Measurements from ENCODE around the gene AANAT.

DNA sequence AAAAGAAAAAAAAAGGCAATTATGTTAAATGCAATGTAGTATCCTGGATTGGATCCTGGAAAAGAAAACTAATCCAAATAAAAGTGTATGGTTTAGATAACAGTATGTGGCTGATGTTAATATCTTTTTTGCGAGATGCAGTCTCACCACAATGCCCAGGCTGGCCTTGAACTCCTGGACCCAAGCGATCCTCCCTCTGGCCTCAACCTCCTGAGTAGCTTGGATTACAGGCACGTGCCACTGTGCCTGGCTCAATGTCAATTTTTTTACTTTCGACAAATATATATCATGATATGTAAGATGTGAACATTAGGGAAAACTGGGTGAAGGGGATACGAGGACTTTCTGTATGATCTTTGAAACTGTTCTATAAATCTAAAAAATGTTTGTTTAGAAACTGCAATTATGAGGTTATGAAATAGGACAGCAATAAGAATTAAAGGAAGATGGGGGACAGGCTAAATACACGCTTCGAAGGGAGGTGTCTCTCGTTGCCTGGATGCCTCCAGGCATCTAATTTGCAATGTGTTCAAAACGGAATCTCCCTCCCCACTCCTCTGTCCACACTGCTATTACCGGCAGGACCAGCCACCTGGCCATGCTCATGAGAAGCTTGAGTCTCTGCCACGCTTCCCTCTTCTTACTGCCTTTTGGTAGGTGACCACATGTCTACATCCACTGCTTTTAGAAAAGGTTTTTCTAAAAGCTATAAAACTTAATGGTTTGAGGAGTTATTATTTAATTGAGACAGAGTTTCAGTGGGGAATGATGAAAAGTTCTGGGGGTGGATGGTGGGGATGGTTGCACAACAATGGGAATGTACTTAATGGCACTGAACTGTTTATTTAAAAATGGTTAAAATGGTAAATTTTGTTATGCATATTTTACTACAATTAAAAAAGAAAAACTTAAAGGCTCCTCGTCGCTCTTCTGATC, 29.7 kb upstream of the AANAT start:
- TF ChIP-seq, protein P1, sequence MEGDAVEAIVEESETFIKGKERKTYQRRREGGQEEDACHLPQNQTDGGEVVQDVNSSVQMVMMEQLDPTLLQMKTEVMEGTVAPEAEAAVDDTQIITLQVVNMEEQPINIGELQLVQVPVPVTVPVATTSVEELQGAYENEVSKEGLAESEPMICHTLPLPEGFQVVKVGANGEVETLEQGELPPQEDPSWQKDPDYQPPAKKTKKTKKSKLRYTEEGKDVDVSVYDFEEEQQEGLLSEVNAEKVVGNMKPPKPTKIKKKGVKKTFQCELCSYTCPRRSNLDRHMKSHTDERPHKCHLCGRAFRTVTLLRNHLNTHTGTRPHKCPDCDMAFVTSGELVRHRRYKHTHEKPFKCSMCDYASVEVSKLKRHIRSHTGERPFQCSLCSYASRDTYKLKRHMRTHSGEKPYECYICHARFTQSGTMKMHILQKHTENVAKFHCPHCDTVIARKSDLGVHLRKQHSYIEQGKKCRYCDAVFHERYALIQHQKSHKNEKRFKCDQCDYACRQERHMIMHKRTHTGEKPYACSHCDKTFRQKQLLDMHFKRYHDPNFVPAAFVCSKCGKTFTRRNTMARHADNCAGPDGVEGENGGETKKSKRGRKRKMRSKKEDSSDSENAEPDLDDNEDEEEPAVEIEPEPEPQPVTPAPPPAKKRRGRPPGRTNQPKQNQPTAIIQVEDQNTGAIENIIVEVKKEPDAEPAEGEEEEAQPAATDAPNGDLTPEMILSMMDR (IDR thresholded peaks at IDR 0.05), result no peak
- TF ChIP-seq POLR2A (IDR thresholded peaks at IDR 0.05) (no peak), POLR2AphosphoS5 (IDR thresholded peaks at IDR 0.05) (no peak)
